ENCODE results near the gene TEC. TPM values are rescaled to one million over a fixed set of nuclear protein-coding genes. Genes with fewer than 3 reads are reported as not detected.

Gene TEC
- total RNA-seq, 1 donor from 2014 or later, result 8.8 TPM

- POLR2A ChIA-PET, result no interaction called here
- TF ChIP-seq CTCF (IDR thresholded peaks at IDR 0.05), result no peak
- DNase-seq, result no peak
Measured at GRCh38 chr4:48147621-48148020, 122.0 kb downstream of the TEC start.

GRCh38 chr4:48141048-48141447, 128.6 kb downstream of the TEC start:
- Mint-ChIP-seq H3K27me3 (no peaks in the 10 kb centered on the region), H3K36me3 (ENCODE audit: low read depth) (peaks cover 41% of the 10 kb centered on the region), H3K4me3 (no peak overlapping the region), H3K4me1 (peaks cover 28% of the 10 kb centered on the region), H3K9me3 (no peaks in the 10 kb centered on the region), H3K27ac (no peak overlapping the region)
- intact Hi-C loops (cut with micrococcal nuclease), result loop anchor here (1.0 to 5.0 kb wide), 4 partner anchors 54 to 474 kb away; no protein-coding TSS in a partner anchor
- POLR2A ChIA-PET, result no interaction called here
- peak; percentile 68 for TF ChIP-seq CTCF (IDR thresholded peaks at IDR 0.05)
- CTCF ChIA-PET, result interaction anchor here (1.4 to 2.6 kb wide), 3 partner anchors 10 to 134 kb away, joined by 7 to 22 read pairs (median 8); no protein-coding TSS in a partner anchor
- ATAC-seq (ENCODE audit: low read depth) (peak; percentile 56), DNase-seq (no peak)

More at GRCh38 chr4:48147621-48148020, 122.0 kb downstream of the TEC start:
- Mint-ChIP-seq H3K4me1 (no peaks in the 10 kb centered on the region), H3K9me3 (no peaks in the 10 kb centered on the region), H3K4me3 (no peak overlapping the region), H3K27ac (no peak overlapping the region), H3K27me3 (no peaks in the 10 kb centered on the region), H3K36me3 (ENCODE audit: low read depth) (peaks cover 57% of the 10 kb centered on the region)
- intact Hi-C loops (cut with micrococcal nuclease), result no loop called here
- CTCF ChIA-PET, result no interaction called here
- no peak for ATAC-seq (ENCODE audit: low read depth)

GRCh38 chr4:48139691-48140090, 129.9 kb downstream of the TEC start:
- Mint-ChIP-seq H3K27ac (peak overlapping the region; percentile 36), H3K9me3 (no peaks in the 10 kb centered on the region), H3K36me3 (ENCODE audit: low read depth) (peaks cover 45% of the 10 kb centered on the region), H3K4me3 (no peak overlapping the region), H3K4me1 (peaks cover 28% of the 10 kb centered on the region), H3K27me3 (no peaks in the 10 kb centered on the region)
- TF ChIP-seq CTCF (IDR thresholded peaks at IDR 0.05), result no peak
- CTCF ChIA-PET, result interaction anchor here (1.5 to 2.6 kb wide), 4 partner anchors 8 to 136 kb away, joined by 7 to 22 read pairs (median 8); no protein-coding TSS in a partner anchor
- POLR2A ChIA-PET, result interaction anchor here (0.9 to 1.7 kb wide), 2 partner anchors 103 to 202 kb away, joined by 3 to 8 read pairs; partner anchors contain the start of gene SLAIN2
- DNase-seq (no peak), ATAC-seq (ENCODE audit: low read depth) (no peak)
- intact Hi-C loops (cut with micrococcal nuclease), result loop anchor here (1.0 to 5.0 kb wide), 4 partner anchors 11 to 472 kb away; no protein-coding TSS in a partner anchor

- Mint-ChIP-seq H3K27me3 (no peaks in the 10 kb centered on the region), H3K9me3 (no peaks in the 10 kb centered on the region), H3K27ac (peak overlapping the region; percentile 36), H3K36me3 (ENCODE audit: low read depth) (peaks cover 40% of the 10 kb centered on the region), H3K4me1 (peaks cover 28% of the 10 kb centered on the region), H3K4me3 (peak overlapping the region; percentile 30)
- ChIA-PET POLR2A (interaction anchor here (0.9 to 1.7 kb wide), 2 partner anchors 102 to 203 kb away, joined by 3 to 8 read pairs; partner anchors contain the start of gene SLAIN2), CTCF (interaction anchor here (0.9 to 2.6 kb wide), 4 partner anchors 10 to 137 kb away, joined by 3 to 22 read pairs (median 7); no protein-coding TSS in a partner anchor)
- intact Hi-C loops (cut with micrococcal nuclease), result loop anchor here (1.0 kb wide), 1 partner anchor 11 kb away; no protein-coding TSS in a partner anchor
- ATAC-seq (ENCODE audit: low read depth) (peak; percentile 86), DNase-seq (no peak)
- no peak for TF ChIP-seq CTCF (IDR thresholded peaks at IDR 0.05)
Measured at GRCh38 chr4:48138936-48139335, 130.7 kb downstream of the TEC start.

- TF ChIP-seq CTCF (IDR thresholded peaks at IDR 0.05), result no peak
- H3K27ac Mint-ChIP-seq, result peak overlapping the region; percentile 36
- ATAC-seq (ENCODE audit: low read depth) (no peak), DNase-seq (no peak)
- peaks cover 28% of the 10 kb centered on the region for H3K4me1 Mint-ChIP-seq
- no peak overlapping the region for H3K4me3 Mint-ChIP-seq
- H3K36me3 Mint-ChIP-seq (ENCODE audit: low read depth), result peaks cover 42% of the 10 kb centered on the region
- no peaks in the 10 kb centered on the region for H3K9me3 Mint-ChIP-seq
- intact Hi-C loops (cut with micrococcal nuclease), result no loop called here
- CTCF ChIA-PET, result interaction anchor here (0.9 to 2.6 kb wide), 5 partner anchors 10 to 137 kb away, joined by 3 to 22 read pairs (median 7); no protein-coding TSS in a partner anchor
- H3K27me3 Mint-ChIP-seq, result no peaks in the 10 kb centered on the region
- POLR2A ChIA-PET, result interaction anchor here (1.7 kb wide), 1 partner anchor 203 kb away, joined by 8 read pairs; the partner anchor contains the start of gene SLAIN2
Measured at GRCh38 chr4:48138511-48138910, 131.1 kb downstream of the TEC start.
